NT2/D1 (cell line): ENCODE data around the gene C1orf116.

Experiments used
- SUZ12 ChIP-seq: IDR thresholded peaks from 2 replicates; pipeline ENCODE4 v1.6.1; 2011; ENCODE audit not compliant: insufficient read length, insufficient read depth; ENCODE audit errors: extremely low read depth
- YY1 ChIP-seq: IDR thresholded peaks from 2 replicates; pipeline ENCODE4 v1.6.1; 2011; ENCODE audit not compliant: insufficient read length, insufficient read depth
- ZNF274 ChIP-seq: IDR thresholded peaks from 2 replicates; pipeline ENCODE4 v1.6.1; 2011; ENCODE audit warnings: mild to moderate bottlenecking, low read depth, low read length

DNA sequence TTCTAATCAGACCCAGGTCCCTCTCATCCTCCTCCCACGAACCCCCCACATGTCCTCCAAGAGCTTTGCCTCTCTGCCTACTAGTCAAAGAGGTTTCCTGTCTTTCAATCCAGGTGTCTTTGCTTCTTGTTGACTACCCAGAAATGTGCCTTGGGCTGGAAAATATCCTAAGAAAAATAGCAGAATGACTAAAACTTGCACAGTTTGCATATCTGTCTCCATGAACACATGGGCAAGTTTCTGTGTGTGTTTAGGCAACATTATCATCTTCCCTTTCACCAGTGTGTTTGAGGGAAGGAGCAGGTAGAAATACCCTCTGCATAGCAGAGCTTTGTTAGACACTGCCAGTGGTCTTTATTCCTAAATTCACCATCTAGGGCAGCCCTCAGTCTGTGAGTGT, 1.5 kb downstream of the C1orf116 start:
- TF ChIP-seq YY1 (no peak), ZNF274 (no peak), SUZ12 (no peak)
